DMS79 (cell line): ENCODE measurements around the gene CAPN7.

Source experiments
- DNase-seq: peaks from one replicate; lab custom pipeline; 2025; lab: John Stamatoyannopoulos, UW

The CAPN7 gene

GRCh38 chr3:15246186-15246585 is 40.1 kb downstream of the CAPN7 start:
- no peak for DNase-seq

DNA sequence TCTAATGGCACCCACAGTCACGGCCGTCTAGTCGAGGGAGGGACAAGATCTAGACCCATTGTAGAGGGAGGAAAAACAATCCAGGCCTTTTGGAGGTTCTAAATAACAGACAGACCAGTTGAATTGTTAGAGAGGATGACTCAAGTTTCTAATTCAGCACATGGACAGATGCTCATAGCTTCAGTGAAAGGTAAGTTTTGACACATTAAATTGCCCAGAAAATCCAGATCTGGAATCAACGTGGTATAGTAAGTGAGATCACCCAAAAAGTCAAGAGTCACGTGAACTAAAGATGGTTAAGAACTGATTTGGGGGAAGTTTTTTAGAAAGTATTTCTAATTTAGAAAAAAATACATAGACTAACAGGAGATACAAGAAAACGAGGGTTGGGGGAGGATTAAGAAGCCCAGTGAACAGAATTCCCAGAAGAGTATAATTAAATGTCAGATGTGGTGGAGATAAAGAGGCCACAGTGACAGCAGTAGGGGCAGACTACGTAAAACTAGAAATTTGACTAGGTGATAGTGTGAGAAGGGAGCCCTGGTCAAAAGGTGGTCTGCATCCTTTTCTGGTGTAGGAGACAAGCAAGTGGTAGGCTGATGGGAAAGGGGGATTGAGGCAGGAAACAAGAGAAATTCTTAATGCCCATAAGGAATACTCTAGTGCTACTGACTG is 47.1 kb downstream of the CAPN7 start:
- DNase-seq, result no peak

DNA sequence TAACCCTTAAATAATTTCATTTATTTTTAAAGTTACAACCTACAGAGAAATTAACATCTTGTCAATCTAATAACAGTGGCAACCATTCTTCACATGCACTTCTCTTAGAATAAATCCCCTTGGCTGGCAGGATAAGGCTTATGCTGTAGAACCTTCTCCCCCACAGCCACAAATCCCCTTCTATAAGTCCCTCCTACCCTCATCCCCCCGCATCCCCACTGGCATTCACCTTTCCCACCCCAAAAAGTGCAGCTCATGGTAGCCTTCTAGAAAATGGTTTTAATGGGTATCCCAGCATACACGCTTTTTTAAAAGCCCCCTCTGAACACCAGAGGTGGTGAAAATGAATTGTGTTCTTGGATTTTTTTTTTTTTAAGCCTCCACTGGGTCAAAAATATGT is 49.2 kb downstream of the CAPN7 start:
- DNase-seq, result no peak

DNA sequence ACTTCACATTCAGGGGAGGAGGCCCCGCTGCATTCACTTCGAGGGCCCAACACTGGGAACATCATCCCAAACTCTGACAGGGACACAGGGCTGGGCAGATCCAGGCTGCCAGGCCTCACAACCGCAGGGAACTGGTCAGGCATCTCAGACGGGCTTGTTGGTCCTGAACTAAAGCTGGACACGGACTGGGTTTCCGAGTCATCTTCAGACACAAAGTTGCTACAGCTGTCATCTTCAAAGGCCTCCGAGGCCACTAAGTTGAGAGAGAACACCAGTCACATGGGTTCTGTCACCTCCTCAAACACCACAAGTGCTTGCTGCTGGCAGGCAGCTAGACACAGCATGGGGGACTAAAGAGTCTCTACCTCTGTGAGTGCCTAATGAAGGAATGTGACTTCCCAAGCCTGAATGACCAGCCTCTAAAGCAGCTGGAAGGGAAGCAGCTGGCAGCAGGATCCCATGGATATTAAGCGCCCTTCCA is 50.9 kb downstream of the CAPN7 start:
- DNase-seq, result no peak

- no peak for DNase-seq
Observed at GRCh38 chr3:15258720-15259119, 52.7 kb downstream of the CAPN7 start.

- DNase-seq, result no peak
Observed at GRCh38 chr3:15260531-15260930, 54.5 kb downstream of the CAPN7 start.

GRCh38 chr3:15261274-15261673 is 55.2 kb downstream of the CAPN7 start:
- DNase-seq, result no peak

DNA sequence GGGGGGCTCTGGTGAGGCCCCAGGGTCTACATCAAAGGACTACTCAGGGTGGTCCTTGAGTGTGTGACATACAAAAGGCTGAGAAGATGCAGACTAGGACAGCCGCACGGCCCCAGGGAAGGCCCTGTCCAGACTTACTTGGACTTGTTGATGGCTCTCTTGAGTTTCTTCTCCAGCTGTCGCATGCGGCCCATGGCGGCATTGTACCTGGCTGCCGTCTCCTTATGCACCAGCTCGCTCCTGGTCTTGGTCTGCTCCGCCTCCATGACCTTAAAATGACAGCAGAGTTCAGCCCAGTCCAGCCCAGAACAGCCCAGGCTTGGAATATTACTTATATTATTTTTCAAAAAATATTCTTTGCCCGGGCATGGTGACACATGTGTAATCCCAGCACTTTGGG is 56.0 kb downstream of the CAPN7 start:
- DNase-seq, result no peak

GRCh38 chr3:15263120-15263519 is 57.1 kb downstream of the CAPN7 start:
- no peak for DNase-seq

DNA sequence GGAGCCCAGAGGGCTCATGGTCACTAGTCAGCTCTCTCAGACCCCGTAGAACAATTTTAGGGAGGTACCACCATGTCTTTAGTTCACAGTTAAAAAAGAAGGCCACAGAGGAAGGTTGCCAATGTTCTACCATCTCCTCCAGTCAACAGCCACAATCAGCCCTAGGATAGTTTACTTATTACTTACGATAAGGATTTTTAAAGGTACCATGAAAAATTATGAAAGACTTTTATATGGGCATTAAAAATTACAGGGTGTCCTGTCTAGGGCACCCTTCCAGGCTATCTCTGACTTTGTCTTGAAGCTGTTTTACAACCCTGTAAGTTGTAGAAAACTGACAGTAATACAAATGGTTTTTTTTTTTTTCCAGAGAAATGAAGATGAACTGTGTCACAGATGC is 57.9 kb downstream of the CAPN7 start:
- no peak for DNase-seq

DNA sequence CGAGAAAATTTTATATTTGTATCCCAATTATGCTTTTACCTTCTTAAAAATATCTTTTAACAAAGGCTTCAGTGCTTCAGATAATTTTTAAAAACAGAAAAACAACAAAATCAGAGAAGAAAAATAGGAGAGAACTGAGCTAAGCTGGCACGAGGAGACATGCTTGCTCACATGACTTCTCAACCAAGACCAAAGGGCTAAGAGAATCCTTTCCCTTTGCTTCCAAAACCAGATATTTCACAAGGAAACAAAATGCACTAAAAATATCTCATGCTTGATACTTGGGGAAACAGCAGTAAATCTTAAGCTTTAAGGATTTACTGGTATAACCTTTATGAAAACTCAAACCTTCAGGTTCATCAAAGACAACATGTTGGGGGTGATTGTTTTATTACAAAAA is 58.4 kb downstream of the CAPN7 start:
- no peak for DNase-seq

- DNase-seq, result no peak
Observed at GRCh38 chr3:15265655-15266509, 59.8 kb downstream of the CAPN7 start.

DNA sequence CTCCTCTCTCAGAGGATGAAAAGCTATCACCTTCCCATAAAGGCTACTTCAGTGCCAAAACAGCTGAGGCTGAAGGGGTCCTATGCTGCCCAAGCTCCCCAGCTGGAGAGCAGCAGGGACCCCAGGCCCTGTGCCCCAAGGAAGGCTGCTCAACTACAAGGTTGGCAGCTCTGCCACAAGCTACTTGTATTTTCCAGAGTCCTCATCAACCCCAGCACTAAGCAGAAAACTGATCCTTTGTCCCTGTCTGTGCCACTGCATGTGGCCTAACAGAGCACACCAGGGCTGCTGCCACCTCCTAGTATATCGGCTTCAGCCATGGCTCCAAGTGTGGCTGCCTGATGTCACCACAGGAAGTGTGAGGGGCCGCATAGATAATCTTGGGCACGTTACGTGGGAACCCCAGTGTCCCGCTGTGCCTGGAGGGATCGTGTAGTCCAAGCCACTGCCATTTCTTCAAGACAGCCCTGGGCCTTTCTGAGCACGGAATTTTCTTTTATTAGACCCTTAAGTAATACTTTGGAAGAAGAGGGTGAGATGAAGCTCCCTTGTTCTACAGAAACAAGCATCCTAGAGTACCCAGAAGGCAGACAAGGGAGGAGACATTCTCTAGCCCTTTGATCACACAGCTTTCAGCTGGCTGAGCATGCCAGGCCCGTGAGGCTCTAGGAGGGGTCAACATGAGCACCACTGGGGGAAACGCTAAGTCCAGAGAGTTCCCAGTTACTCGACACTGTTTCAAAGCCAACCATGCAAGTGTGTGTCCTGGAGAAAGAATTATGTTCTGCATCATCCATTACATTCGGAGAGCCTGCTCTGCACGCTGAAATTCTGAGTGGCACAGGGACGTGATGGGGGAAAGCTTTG is 60.7 kb downstream of the CAPN7 start:
- DNase-seq, result no peak

DNA sequence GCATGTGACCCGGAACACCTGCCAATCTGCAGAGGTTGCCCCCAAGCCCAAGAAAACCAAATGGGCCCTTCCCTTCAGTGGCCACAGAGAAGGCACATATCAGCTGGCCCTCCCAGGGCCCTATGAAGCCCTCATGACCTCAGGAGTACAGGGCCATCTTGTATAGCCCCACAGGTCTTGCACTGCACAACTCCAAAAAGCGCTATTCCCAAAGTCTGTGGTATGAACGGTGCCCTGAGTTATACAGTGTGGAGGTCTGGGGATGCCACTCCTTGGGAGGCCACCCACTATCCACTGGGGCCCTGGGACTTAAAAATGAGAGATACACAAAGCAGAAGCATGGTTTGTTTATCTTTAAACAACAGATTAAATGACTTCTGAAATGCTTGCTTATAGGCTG is 61.5 kb downstream of the CAPN7 start:
- DNase-seq, result no peak

DNA sequence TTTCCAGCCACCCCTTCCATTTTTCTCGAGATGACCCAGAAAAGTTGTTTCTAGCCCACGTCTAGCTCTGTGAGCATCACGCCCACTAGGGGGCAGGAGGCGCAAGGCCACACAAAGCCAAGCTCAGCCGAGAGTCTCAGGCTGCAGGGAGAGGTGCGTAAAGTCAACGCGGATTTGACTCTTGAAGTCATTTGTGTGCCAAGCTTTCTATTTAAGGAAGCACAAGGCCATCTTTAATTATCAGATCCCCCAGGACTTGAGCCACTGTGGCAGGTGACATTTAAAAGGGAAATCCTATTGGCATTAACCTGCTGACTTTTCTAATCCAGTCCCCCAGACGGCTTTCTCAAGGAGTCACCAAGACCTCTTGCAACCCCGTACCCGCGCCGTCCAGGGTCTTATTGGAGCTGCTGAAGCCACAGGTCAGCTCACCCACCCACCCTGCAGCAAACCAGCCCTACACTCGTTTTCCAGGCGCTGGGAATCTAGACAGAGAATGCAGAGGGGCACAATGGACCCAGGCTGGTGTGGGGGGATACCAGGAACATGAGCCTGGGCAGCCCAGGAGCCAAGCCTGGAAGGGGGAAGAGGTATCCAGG is 62.1 kb downstream of the CAPN7 start:
- peak; percentile 31 for DNase-seq

GRCh38 chr3:15269091-15269989 is 63.3 kb downstream of the CAPN7 start:
- no peak for DNase-seq

DNA sequence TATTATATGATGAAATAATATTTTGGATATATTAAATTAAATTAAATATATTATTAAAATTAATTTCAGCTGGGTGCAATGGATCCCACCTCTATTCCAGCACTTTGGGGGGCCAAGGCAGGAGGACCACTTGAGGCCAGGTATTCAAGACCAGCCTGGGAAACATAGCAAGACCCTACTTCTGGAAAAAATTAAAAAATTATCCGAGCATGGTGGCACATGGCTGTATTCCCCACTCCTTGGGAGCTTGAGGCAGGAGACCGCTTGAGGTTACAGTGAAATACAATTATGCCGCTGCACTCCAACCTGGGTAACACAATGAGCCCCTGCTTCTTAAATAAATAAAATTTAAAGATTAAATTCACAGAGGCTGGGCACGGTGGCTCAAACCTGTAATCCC is 65.0 kb downstream of the CAPN7 start:
- DNase-seq, result no peak

DNA sequence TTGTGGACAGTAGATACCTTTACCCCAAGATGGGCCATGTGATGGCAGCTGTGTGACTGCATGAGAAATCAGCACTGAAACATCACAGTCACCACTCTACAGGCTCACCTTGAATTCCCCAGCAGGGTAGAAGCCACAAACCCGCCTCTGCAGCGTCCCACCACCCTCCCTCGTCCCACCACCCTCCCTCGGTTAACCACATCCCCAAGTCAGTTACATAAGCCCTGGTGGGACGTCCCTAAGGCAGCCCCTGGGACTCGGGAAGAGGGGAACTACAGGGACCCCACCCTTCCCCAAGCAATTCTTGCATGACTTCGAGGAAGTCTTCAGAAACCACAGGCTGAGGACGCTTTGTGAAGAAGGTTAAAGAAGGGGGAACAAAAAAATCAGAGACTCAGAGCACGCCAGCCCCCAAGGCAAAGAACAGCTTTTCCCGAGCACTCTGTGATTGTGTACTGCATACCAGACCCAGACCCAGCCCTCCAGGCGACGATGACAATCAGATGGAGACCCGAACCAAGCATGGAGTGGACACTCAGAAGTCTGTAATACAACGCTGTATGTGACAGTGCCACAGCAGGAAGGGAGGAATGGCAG is 65.8 kb downstream of the CAPN7 start:
- no peak for DNase-seq

GRCh38 chr3:15272426-15273196 is 66.6 kb downstream of the CAPN7 start:
- DNase-seq, result no peak

GRCh38 chr3:15273227-15273626 is 67.2 kb downstream of the CAPN7 start:
- DNase-seq, result no peak
